DMS53 treated with DMSO at 0.1 percent for 48 hours (cell line): ENCODE results near the gene CDH11.

Experiments used
- DNase-seq: peaks from one replicate; lab custom pipeline; 2025; ENCODE audit not compliant: unreplicated experiment; lab: John Stamatoyannopoulos, UW

The CDH11 gene

DNA sequence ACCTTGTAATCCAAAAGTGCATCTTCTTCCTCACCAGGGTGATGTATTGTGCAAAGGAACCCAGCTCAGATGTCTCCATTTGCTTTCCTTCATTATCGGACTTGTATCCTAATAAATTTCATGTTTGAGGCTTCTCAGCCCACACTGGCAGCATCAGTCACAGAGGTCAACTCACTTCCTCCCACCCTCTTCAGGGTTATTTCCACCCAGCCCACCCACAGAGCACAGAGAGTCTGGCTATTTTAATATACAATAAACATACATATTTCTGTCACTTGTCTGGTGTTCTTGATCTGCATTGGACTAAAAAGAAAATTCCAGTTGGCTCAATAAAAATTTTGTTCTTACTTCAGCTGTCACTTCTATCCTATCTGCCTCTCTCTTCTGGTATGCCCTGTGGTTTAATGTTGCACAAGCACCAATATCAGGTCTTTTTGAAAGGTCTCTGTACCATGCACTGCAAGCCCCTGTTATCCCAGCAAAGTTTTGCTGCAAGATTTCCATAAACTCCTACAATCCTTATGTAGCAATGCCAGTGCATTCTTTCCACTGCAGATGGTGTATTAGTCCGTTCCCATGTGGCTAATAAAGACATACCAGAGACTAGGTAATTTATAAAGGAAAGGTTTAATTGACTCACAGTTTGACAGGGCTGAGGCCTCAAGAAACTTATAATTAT lies 201.8 kb downstream of the CDH11 start:
- DNase-seq, result no peak

DNA sequence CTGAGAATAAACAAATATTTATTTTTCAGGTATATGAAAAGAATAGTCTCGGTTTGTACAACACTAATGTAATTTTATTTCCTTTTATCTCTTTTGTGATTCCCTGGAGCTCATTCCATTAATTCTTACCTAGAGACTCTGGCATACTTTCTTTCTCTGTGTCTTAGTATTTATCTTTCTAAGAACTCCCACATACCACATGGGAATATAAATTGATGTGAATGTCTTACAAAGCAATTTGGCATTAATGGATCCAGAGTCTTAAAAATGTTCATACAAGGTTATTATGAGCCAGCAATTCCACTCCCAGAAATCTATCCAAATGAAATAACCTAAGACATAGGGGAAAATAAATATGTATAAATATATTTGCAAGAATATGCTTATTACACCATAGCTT lies 202.7 kb downstream of the CDH11 start:
- no peak for DNase-seq

GRCh38 chr16:64916051-64916450 lies 205.8 kb downstream of the CDH11 start:
- DNase-seq, result no peak

DNA sequence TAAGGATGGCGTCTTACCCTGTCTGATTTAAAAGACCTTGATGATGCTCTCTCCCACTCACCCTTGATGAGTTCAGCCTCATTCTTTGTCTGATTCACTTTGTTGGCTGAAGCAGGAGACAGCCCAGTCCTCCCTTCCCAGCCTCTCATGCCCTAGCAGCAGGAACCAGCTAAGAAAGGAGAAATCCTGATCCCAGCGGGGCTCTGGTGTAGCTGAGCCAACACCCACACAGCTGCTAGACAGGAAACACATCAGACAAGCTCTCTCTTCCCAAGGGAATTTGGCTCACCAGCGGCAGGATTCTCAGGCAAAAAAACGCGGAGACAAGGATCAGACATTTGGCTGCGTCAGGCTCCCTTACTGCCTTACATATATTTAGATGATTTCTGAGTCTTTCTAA lies 211.5 kb downstream of the CDH11 start:
- DNase-seq, result no peak

DNA sequence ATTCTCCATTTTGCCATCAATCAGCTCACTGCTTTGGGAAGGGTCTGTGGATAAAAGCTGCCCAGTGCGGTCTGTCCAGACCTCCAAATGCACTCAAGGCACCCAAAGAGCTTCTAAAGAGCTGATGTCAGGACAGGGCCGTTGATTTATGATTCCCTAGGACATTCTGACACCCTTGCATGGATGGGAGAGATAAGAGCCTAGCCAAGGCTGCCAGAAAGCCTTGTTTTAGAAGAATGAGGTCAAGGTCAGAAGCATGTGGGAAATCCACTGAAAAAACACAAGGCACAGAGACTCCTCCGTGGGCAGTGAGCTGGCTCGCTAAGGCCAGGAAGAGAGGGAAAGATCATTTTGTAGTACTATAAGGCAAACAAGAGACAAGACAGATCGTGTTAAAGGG lies 214.0 kb downstream of the CDH11 start:
- DNase-seq, result no peak

- no peak for DNase-seq
These were observed 218.1 kb downstream of the CDH11 start for GRCh38 chr16:64903770-64904169.

GRCh38 chr16:64900517-64900916 lies 221.3 kb downstream of the CDH11 start:
- no peak for DNase-seq

DNA sequence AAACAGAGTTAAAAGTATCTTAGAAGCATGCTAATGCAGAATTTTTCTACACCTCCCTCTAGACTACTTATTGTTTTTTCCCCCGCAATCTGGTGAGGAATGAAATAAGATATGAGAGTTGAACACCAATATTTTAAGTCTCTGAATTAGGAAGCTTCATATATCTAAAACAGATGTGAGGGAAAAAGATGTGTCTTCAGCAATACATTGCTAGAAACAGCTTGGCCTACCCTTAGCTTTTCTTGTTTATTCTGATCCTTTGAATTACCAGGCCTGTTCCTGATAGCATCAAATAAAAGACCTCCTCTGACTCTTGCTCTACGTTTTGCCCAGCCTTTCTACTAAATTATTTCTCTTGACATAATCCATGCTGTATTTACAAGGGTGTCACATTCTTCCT lies 221.8 kb downstream of the CDH11 start:
- DNase-seq, result no peak

DNA sequence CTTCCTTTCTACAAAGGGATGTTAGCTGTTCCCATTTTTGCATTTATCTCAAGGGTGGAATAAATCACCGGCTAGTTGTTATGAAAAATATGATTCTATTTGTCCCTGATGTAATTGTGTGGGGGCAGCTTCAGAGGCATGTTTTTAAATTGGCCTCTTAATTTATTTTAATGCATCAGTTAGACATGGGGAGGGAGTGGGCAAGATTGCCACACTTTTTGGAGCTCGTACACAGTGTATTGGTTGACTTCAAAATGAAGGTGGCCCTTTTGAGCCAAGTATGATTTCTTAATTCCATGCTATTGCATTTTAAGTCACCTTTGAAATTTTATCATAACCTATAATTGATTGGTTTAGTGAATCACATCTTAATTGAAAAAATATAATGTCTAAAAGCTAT lies 223.7 kb downstream of the CDH11 start:
- no peak for DNase-seq
